Spleen (tissue), 11 donors: ENCODE data around the gene ADAM33. TPM values are rescaled to one million over a fixed set of nuclear protein-coding genes. Genes with fewer than 3 reads are reported as not detected.

ENCODE experiments used
- DNase-seq: peaks from one replicate; pipeline ENCODE4 v3.0.0-alpha.2; 2020
- H3K27ac ChIP-seq, 8 donors: fragments of 200-600 bp; sonication (generic) in 7 of 8; 1 replicate in 4 of 8; 2 replicates in 4 of 8; pipeline versions ENCODE4 v1.5.0 to v1.8.0; 2016 to 2021; ENCODE audit warnings: inconsistent platforms in 4 of 8, mild to moderate bottlenecking in 4 of 8, moderate library complexity in 1 of 8
- H3K27me3 ChIP-seq, 7 donors: fragments of 200-600 bp; sonication (generic) in 6 of 7; replicated peaks in 1 of 7; 1 replicate in 4 of 7; 2 replicates in 3 of 7; pipeline versions ENCODE4 v1.5.0 to v1.8.0; 2016 to 2021; ENCODE audit warnings: inconsistent platforms in 3 of 7, mild to moderate bottlenecking in 1 of 7
- H3K36me3 ChIP-seq, 6 donors: fragments of 200-600 bp; sonication (generic) in 5 of 6; 1 replicate in 4 of 6; 2 replicates in 2 of 6; pipeline versions ENCODE4 v1.5.0 to v1.8.0; 2016 to 2021; ENCODE audit warnings: inconsistent platforms in 2 of 6
- H3K4me1 ChIP-seq, 6 donors: fragments of 200-600 bp; sonication (generic) in 5 of 6; 1 replicate in 3 of 6; 2 replicates in 3 of 6; pipeline versions ENCODE4 v1.5.0 to v1.8.0; 2016 to 2021; ENCODE audit warnings: inconsistent platforms in 3 of 6
- H3K4me3 ChIP-seq, 8 donors: fragments of 200-600 bp; sonication (generic) in 7 of 8; 1 replicate in 4 of 8; 2 replicates in 4 of 8; pipeline versions ENCODE4 v1.5.0 to v1.8.0; 2016 to 2021; ENCODE audit warnings: inconsistent platforms in 4 of 8, mild to moderate bottlenecking in 4 of 8, moderate library complexity in 2 of 8
- H3K9me3 ChIP-seq, 8 donors: fragments of 200-600 bp; sonication (generic) in 7 of 8; 1 replicate in 4 of 8; 2 replicates in 4 of 8; pipeline versions ENCODE4 v1.5.0 to v1.8.0; 2016 to 2021; ENCODE audit warnings: inconsistent platforms in 4 of 8
- POLR2A ChIP-seq, 3 donors: fragments of 450-650 bp; IDR thresholded peaks; one replicate each; pipeline ENCODE4 v1.5.1; 2017; ENCODE audit warnings: antibody characterized with exemption in 3 of 3, mild to moderate bottlenecking in 1 of 3
- POLR2AphosphoS5 ChIP-seq, 3 donors: sonication (generic); formaldehyde crosslinking; IDR thresholded peaks; one replicate each; pipeline ENCODE4 v1.5.1; 2017; ENCODE audit warnings: antibody characterized with exemption in 3 of 3
- WGBS, 5 donors: extraction: QIAGEN DNeasy Blood & Tissue Kit in 3 of 5; methylation state at CpG; one replicate each; pipeline versions ENCODE4 v1.1.5 to v1.1.7; 2013 to 2018; 5-methylcytosine and 5-hydroxymethylcytosine counted together
- intact Hi-C: fragments of 100-400 bp; cut with DNase I; formaldehyde crosslinking; loops from one replicate; pipeline ENCODE4 v1.15.0; 2023; ENCODE audit warnings: low total_unique reads
- polyA plus RNA-seq, 3 donors: library from polyadenylated mRNA; stranded (reverse); fragments of 200-250 nt; gene quantifications; one replicate each; pipeline ENCODE4 v1.2.1, GENCODE V29; 2013
- total RNA-seq, 7 donors: library from RNA; depleted of rRNA in 3 of 7; stranded (reverse); fragments of >200 nt in 3 of 7; fragmentation: NEBNext Ultra II Directional in 4 of 7; extraction: Animal tissue kit (Norgen Biotek cat#: 25700) in 4 of 7; gene quantifications; one replicate each; pipeline versions ENCODE4 v1.1.0 to v1.2.1, GENCODE V29; 2016 to 2021
- TF ChIP-seq, protein P1 (sequence below), 11 experiments: fragments of 200-600 bp in 7 of 11; fragments of 450-650 bp in 4 of 11; sonication (generic) in 4 of 11; IDR thresholded peaks in 8 of 11; conservative IDR thresholded peaks in 3 of 11; 1 replicate in 7 of 11; 2 replicates in 4 of 11; pipeline versions ENCODE4 v1.4.0 to v1.8.0; 2016 to 2021; ENCODE audit warnings: antibody characterized with exemption in 11 of 11, inconsistent platforms in 4 of 11, mild to moderate bottlenecking in 1 of 11
- donor health status: healthy with polysubstance abuse.
- donor health status: DM: no; HTN: no; CAD: no; lungs with moderate emphysema.
- donor health status: DM: no; HTN: no; CAD: no.
- donor health status: Bipolar disorder and iron deficiency.
- donor health status: healthy.
- donor health status: DM: no; HTN: no; CAD: no.
- donor health status: DM: yes; HTN: yes; CAD: no.

The ADAM33 gene
- total and polyA plus RNA-seq, 10 donors = 4.0 to 31.6 (median 9.3) TPM

GRCh38 chr20:3673221-3674070, 8.4 kb downstream of the ADAM33 start:
- intact Hi-C loops = no loop called here
- WGBS, 5 donors = 41 to 65% (median 50%) methylated on average over 35 to 90 of the region's 90 CpGs
- DNase-seq = no peak
- TF ChIP-seq POLR2AphosphoS5 (IDR thresholded peaks at IDR 0.05) (no peak), POLR2A (IDR thresholded peaks at IDR 0.05) (no peak)
- TF ChIP-seq, protein P1, sequence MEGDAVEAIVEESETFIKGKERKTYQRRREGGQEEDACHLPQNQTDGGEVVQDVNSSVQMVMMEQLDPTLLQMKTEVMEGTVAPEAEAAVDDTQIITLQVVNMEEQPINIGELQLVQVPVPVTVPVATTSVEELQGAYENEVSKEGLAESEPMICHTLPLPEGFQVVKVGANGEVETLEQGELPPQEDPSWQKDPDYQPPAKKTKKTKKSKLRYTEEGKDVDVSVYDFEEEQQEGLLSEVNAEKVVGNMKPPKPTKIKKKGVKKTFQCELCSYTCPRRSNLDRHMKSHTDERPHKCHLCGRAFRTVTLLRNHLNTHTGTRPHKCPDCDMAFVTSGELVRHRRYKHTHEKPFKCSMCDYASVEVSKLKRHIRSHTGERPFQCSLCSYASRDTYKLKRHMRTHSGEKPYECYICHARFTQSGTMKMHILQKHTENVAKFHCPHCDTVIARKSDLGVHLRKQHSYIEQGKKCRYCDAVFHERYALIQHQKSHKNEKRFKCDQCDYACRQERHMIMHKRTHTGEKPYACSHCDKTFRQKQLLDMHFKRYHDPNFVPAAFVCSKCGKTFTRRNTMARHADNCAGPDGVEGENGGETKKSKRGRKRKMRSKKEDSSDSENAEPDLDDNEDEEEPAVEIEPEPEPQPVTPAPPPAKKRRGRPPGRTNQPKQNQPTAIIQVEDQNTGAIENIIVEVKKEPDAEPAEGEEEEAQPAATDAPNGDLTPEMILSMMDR (IDR thresholded peaks at IDR 0.05 in 8 of 11, conservative IDR thresholded peaks at IDR 0.05 in 3 of 11) = no peak
- H3K4me1 ChIP-seq = peaks cover 0 to 40% (median 26%) of the 10 kb centered on the region in 6 donors
- H3K4me3 ChIP-seq = no peak overlapping the region
- H3K36me3 ChIP-seq = no peaks in the 10 kb centered on the region
- H3K27ac ChIP-seq = no peak overlapping the region
- H3K9me3 ChIP-seq = no peaks in the 10 kb centered on the region
- H3K27me3 ChIP-seq = peaks cover 0 to 95% (median 53%) of the 10 kb centered on the region in 7 donors

- H3K27ac ChIP-seq = no peak overlapping the region
- H3K36me3 ChIP-seq = no peaks in the 10 kb centered on the region
- TF ChIP-seq POLR2A (IDR thresholded peaks at IDR 0.05) (no peak), POLR2AphosphoS5 (IDR thresholded peaks at IDR 0.05) (no peak)
- TF ChIP-seq, protein P1 (IDR thresholded peaks at IDR 0.05 in 8 of 11, conservative IDR thresholded peaks at IDR 0.05 in 3 of 11) = no peak
- intact Hi-C loops = no loop called here
- peak overlapping the region in 4 of 8 donors; percentile 2 to 54 (median 8) for H3K4me3 ChIP-seq
- peaks cover 0 to 92% (median 53%) of the 10 kb centered on the region in 7 donors for H3K27me3 ChIP-seq
- H3K4me1 ChIP-seq = peaks cover 0 to 35% (median 24%) of the 10 kb centered on the region in 6 donors
- 9 to 20% (median 10%) methylated on average over 15 to 58 of the region's 58 CpGs for WGBS, 5 donors
- DNase-seq = no peak
- H3K9me3 ChIP-seq = no peaks in the 10 kb centered on the region
These were observed 9.2 kb downstream of the ADAM33 start for GRCh38 chr20:3672547-3673171.

DNA sequence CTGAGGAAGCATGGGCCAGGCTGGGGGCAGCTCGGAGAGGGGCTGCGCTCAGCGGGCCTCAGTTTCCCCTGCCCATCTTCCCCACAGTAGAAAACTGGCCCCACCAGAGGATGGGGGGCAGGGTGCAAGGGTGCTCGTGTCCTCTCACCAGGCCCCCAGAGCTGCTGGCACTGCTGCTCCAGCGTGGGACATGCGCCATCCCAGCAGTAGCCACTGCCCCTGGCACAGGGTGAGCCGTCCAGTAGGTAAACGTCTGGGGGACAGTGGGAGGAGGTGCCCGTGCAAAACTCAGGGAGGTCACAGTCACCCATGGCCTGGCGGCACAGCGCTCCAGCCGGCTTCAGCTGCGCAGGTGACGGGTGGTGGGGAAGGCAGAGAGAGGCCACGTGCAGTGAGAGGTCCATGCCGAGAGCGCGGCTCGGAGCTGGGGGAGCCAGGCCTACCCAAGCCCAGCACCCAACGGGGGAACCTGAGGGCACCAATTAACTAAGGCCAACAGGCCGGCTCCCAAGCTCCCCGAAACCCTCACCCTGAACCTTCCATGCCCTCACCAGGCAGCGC, 9.7 kb downstream of the ADAM33 start:
- peaks cover 0 to 94% (median 53%) of the 10 kb centered on the region in 7 donors for H3K27me3 ChIP-seq
- DNase-seq = no peak
- TF ChIP-seq, protein P1 (IDR thresholded peaks at IDR 0.05 in 8 of 11, conservative IDR thresholded peaks at IDR 0.05 in 3 of 11) = no peak
- no peak for TF ChIP-seq POLR2A (IDR thresholded peaks at IDR 0.05)
- H3K4me1 ChIP-seq = peaks cover 0 to 29% (median 21%) of the 10 kb centered on the region in 6 donors
- 44 to 54% (median 49%) methylated on average over 16 to 23 of the region's 23 CpGs for WGBS, 5 donors
- no peaks in the 10 kb centered on the region for H3K9me3 ChIP-seq
- no peak overlapping the region for H3K27ac ChIP-seq
- H3K36me3 ChIP-seq = no peaks in the 10 kb centered on the region
- intact Hi-C loops = no loop called here
- peak overlapping the region in 3 of 8 donors; percentile 6 to 54 (median 9) for H3K4me3 ChIP-seq

- Histone ChIP-seq H3K4me3 (no peak overlapping the region), H3K36me3 (no peaks in the 10 kb centered on the region), H3K27ac (no peak overlapping the region), H3K4me1 (peaks cover 0 to 26% (median 15%) of the 10 kb centered on the region in 6 donors), H3K9me3 (no peaks in the 10 kb centered on the region), H3K27me3 (peaks cover 0 to 89% (median 53%) of the 10 kb centered on the region in 7 donors)
- DNase-seq = no peak
- intact Hi-C loops = no loop called here
- 43 to 85% (median 75%) methylated on average over 2 to 10 of the region's 10 CpGs for WGBS, 5 donors
- TF ChIP-seq POLR2AphosphoS5 (IDR thresholded peaks at IDR 0.05) = no peak
- TF ChIP-seq, protein P1 (IDR thresholded peaks at IDR 0.05 in 8 of 11, conservative IDR thresholded peaks at IDR 0.05 in 3 of 11) = no peak
- TF ChIP-seq POLR2A (IDR thresholded peaks at IDR 0.05) = no peak
These were observed 10.9 kb downstream of the ADAM33 start for GRCh38 chr20:3670945-3671344.
